ENCODE results near the gene IQSEC3.

Gene IQSEC3

DNA sequence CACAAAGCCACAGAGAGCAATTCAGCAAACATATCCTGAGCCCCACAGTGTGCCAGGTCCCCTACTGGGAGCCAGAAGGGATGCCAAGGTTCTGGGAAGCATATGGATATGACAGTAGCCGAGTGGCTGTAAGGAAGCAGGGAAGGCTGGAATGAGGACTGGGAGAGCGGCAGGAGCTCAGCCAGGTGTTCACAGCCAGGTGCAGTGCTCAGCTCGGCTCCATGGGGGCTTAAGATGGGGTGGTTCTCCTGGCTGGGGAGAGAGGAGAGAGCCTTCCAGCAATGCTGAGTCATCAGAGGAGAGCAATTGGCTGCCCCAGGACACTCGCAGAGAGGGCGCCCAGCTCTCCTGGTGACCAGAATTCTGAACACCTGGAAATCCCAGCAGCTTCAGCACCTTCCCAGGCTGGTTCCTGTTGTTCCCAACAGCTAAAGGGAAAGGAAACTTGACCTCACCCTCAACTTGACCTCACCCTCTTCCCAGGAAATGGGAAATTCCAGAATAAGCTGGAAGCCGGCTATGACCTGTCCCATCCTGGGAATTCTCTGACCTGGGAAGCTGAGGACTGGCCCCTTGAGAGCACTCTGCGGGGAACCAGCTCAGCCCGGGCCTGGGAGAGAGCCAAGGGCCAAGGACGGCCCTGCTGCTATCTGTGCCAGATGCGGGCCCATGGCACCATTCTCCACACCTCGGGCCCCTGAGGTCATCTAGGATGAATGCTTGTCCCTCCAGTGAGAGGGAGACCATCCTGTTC, 112.7 kb downstream of the IQSEC3 start:
- no peak for TF ChIP-seq CTCF (IDR thresholded peaks at IDR 0.05)
- H3K9me3 ChIP-seq: no peaks in the 10 kb centered on the region
- H3K36me3 ChIP-seq: no peaks in the 10 kb centered on the region
- no peak overlapping the region for H3K27ac ChIP-seq
- no peaks in the 10 kb centered on the region for H3K4me1 ChIP-seq (ENCODE audit: control insufficient read depth in 1 of 2, insufficient read depth in 1 of 2, low read depth in 1 of 2, low read length in 1 of 2)
- H3K4me3 ChIP-seq (ENCODE audit: low read depth in 1 of 2, low read length in 1 of 2): no peak overlapping the region
- H3K27me3 ChIP-seq: no peaks in the 10 kb centered on the region

GRCh38 chr12:179885-180284, 113.3 kb downstream of the IQSEC3 start:
- peaks cover 2% of the 10 kb centered on the region for H3K27me3 ChIP-seq
- TF ChIP-seq CTCF (IDR thresholded peaks at IDR 0.05): no peak

GRCh38 chr12:180445-180844, 113.9 kb downstream of the IQSEC3 start:
- no peak for TF ChIP-seq CTCF (IDR thresholded peaks at IDR 0.05)
- Histone ChIP-seq H3K27me3 (peaks cover 8% of the 10 kb centered on the region), H3K4me3 (ENCODE audit: low read depth in 1 of 2, low read length in 1 of 2) (no peak overlapping the region), H3K9me3 (no peaks in the 10 kb centered on the region), H3K36me3 (no peaks in the 10 kb centered on the region), H3K4me1 (ENCODE audit: control insufficient read depth in 1 of 2, insufficient read depth in 1 of 2, low read depth in 1 of 2, low read length in 1 of 2) (no peaks in the 10 kb centered on the region), H3K27ac (no peak overlapping the region)

More at GRCh38 chr12:179885-180284, 113.3 kb downstream of the IQSEC3 start:
- H3K36me3 ChIP-seq: no peaks in the 10 kb centered on the region
- H3K9me3 ChIP-seq: no peaks in the 10 kb centered on the region
- H3K4me1 ChIP-seq (ENCODE audit: control insufficient read depth in 1 of 2, insufficient read depth in 1 of 2, low read depth in 1 of 2, low read length in 1 of 2): no peaks in the 10 kb centered on the region
- no peak overlapping the region for H3K4me3 ChIP-seq (ENCODE audit: low read depth in 1 of 2, low read length in 1 of 2)
- H3K27ac ChIP-seq: no peak overlapping the region

DNA sequence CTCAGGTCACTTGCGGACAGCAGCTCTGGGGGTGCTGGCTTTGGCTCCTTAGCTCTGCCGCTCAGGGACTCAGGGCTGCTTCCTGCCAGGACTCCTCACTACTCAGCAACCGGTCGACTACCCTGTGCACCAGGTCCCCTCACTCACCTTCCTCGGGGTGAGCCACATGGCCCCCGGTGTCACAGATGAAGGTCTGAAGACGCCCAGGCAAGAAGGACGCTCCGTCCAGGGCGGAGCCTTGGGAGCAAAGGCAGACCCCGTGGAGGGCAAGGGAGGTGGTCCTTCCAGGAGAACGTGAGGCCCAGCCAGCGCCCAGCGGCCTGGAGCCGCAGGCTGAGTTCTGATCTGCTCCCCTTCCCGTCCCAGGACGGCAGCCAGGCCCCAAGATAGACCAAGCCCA, 115.4 kb downstream of the IQSEC3 start:
- TF ChIP-seq CTCF (IDR thresholded peaks at IDR 0.05): no peak
- H3K9me3 ChIP-seq: no peaks in the 10 kb centered on the region
- peaks cover 22% of the 10 kb centered on the region for H3K27me3 ChIP-seq
- no peaks in the 10 kb centered on the region for H3K36me3 ChIP-seq
- no peaks in the 10 kb centered on the region for H3K4me1 ChIP-seq (ENCODE audit: control insufficient read depth in 1 of 2, insufficient read depth in 1 of 2, low read depth in 1 of 2, low read length in 1 of 2)
- no peak overlapping the region for H3K4me3 ChIP-seq (ENCODE audit: low read depth in 1 of 2, low read length in 1 of 2)
- no peak overlapping the region for H3K27ac ChIP-seq

- H3K27me3 ChIP-seq: peaks cover 26% of the 10 kb centered on the region
- no peaks in the 10 kb centered on the region for H3K9me3 ChIP-seq
- H3K4me3 ChIP-seq (ENCODE audit: low read depth in 1 of 2, low read length in 1 of 2): no peak overlapping the region
- H3K36me3 ChIP-seq: no peaks in the 10 kb centered on the region
- no peak for TF ChIP-seq CTCF (IDR thresholded peaks at IDR 0.05)
- no peak overlapping the region for H3K27ac ChIP-seq
- H3K4me1 ChIP-seq (ENCODE audit: control insufficient read depth in 1 of 2, insufficient read depth in 1 of 2, low read depth in 1 of 2, low read length in 1 of 2): no peaks in the 10 kb centered on the region
These were observed 115.9 kb downstream of the IQSEC3 start for GRCh38 chr12:182381-182892.
